HUES6 (cell line): ENCODE measurements around the gene SAC3D1.

Experiments used
- H3K27ac ChIP-seq: 2 replicates; pipeline ENCODE4 v1.7.0; 2013; ENCODE audit warnings: low read depth, mild to moderate bottlenecking, low read length, inconsistent platforms
- H3K27me3 ChIP-seq: 2 replicates; pipeline ENCODE4 v1.6.1; 2013; ENCODE audit warnings: low read length; ENCODE audit not compliant: control insufficient read depth, insufficient read depth
- H3K36me3 ChIP-seq: 2 replicates; pipeline ENCODE4 v1.6.1; 2013; ENCODE audit warnings: low read length; ENCODE audit not compliant: control insufficient read depth, insufficient read depth
- H3K4me1 ChIP-seq: 2 replicates; pipeline ENCODE4 v1.6.1; 2013; ENCODE audit warnings: low read length; ENCODE audit not compliant: control insufficient read depth, insufficient read depth
- H3K4me3 ChIP-seq: 2 replicates; pipeline ENCODE4 v1.5.1; 2013; ENCODE audit warnings: low read depth, low read length
- H3K9ac ChIP-seq: one replicate; pipeline ENCODE4 v1.6.1; 2013; ENCODE audit warnings: mild to moderate bottlenecking, low read length
- H3K9me3 ChIP-seq: 2 replicates; pipeline ENCODE4 v1.6.1; 2013; ENCODE audit warnings: low read depth, low read length; ENCODE audit not compliant: control insufficient read depth, insufficient read depth

The SAC3D1 gene

GRCh38 chr11:65078151-65078550, 37.1 kb downstream of the SAC3D1 start:
- H3K4me3 ChIP-seq: no peak overlapping the region
- H3K9ac ChIP-seq: no peak overlapping the region
- H3K9me3 ChIP-seq: no peaks in the 10 kb centered on the region
- peaks cover 62% of the 10 kb centered on the region for H3K36me3 ChIP-seq
- H3K27me3 ChIP-seq: no peaks in the 10 kb centered on the region
- H3K27ac ChIP-seq: no peak overlapping the region
- peaks cover 6% of the 10 kb centered on the region for H3K4me1 ChIP-seq

GRCh38 chr11:65078786-65079342, 37.9 kb downstream of the SAC3D1 start:
- Histone ChIP-seq H3K27me3 (no peaks in the 10 kb centered on the region), H3K36me3 (peaks cover 62% of the 10 kb centered on the region), H3K9ac (no peak overlapping the region), H3K4me1 (peaks cover 6% of the 10 kb centered on the region), H3K27ac (no peak overlapping the region), H3K9me3 (no peaks in the 10 kb centered on the region), H3K4me3 (no peak overlapping the region)

GRCh38 chr11:65083134-65083833, 42.3 kb downstream of the SAC3D1 start:
- Histone ChIP-seq H3K9ac (peak overlapping the region; percentile 99), H3K4me1 (peaks cover 6% of the 10 kb centered on the region), H3K27ac (peak overlapping the region; percentile 97), H3K27me3 (no peaks in the 10 kb centered on the region), H3K36me3 (peaks cover 70% of the 10 kb centered on the region), H3K9me3 (no peaks in the 10 kb centered on the region), H3K4me3 (peak overlapping the region; percentile 98)

GRCh38 chr11:65083834-65084597, 43.0 kb downstream of the SAC3D1 start, which contains the start of the genes CDCA5 and ZFPL1:
Gene CDCA5, minus strand, starts transcription at chr11:65084040. Its CDS starts 62 bp downstream, at chr11:65083978.
Gene ZFPL1, plus strand, starts transcription at chr11:65084222. Its CDS starts 477 bp downstream, at chr11:65084699.
- Histone ChIP-seq H3K9me3 (no peaks in the 10 kb centered on the region), H3K4me3 (peak within 1 kb of the TSS; percentile 98), H3K27me3 (no peaks in the 10 kb centered on the region), H3K9ac (peak within 1 kb of the TSS; percentile 99), H3K4me1 (peaks cover 6% of the 10 kb centered on the region), H3K27ac (peak within 1 kb of the TSS; percentile 97), H3K36me3 (peaks cover 70% of the 10 kb centered on the region)

- Histone ChIP-seq H3K9ac (peak overlapping the region; percentile 99), H3K4me1 (peaks cover 6% of the 10 kb centered on the region)
These were observed 43.8 kb downstream of the SAC3D1 start for GRCh38 chr11:65084598-65085375.

GRCh38 chr11:65085446-65085845, 44.4 kb downstream of the SAC3D1 start:
- Histone ChIP-seq H3K4me1 (peaks cover 6% of the 10 kb centered on the region), H3K27ac (no peak overlapping the region), H3K4me3 (no peak overlapping the region), H3K9me3 (no peaks in the 10 kb centered on the region), H3K27me3 (no peaks in the 10 kb centered on the region), H3K36me3 (peaks cover 66% of the 10 kb centered on the region), H3K9ac (no peak overlapping the region)

More at GRCh38 chr11:65084598-65085375, 43.8 kb downstream of the SAC3D1 start:
- Histone ChIP-seq H3K27me3 (no peaks in the 10 kb centered on the region), H3K9me3 (no peaks in the 10 kb centered on the region), H3K4me3 (peak overlapping the region; percentile 98), H3K27ac (no peak overlapping the region), H3K36me3 (peaks cover 70% of the 10 kb centered on the region)

GRCh38 chr11:65086809-65087208, 45.8 kb downstream of the SAC3D1 start:
- no peaks in the 10 kb centered on the region for H3K27me3 ChIP-seq
- H3K9me3 ChIP-seq: no peaks in the 10 kb centered on the region
- no peak overlapping the region for H3K27ac ChIP-seq
- H3K4me3 ChIP-seq: no peak overlapping the region
- H3K4me1 ChIP-seq: peaks cover 6% of the 10 kb centered on the region
- no peak overlapping the region for H3K9ac ChIP-seq
- H3K36me3 ChIP-seq: peaks cover 54% of the 10 kb centered on the region

GRCh38 chr11:65087216-65087615, 46.2 kb downstream of the SAC3D1 start:
- Histone ChIP-seq H3K9me3 (no peaks in the 10 kb centered on the region), H3K27me3 (no peaks in the 10 kb centered on the region), H3K4me1 (peaks cover 6% of the 10 kb centered on the region), H3K36me3 (peaks cover 50% of the 10 kb centered on the region), H3K4me3 (no peak overlapping the region), H3K9ac (no peak overlapping the region), H3K27ac (no peak overlapping the region)

GRCh38 chr11:65087827-65088226, 46.8 kb downstream of the SAC3D1 start:
- Histone ChIP-seq H3K27me3 (no peaks in the 10 kb centered on the region), H3K9ac (no peak overlapping the region), H3K4me1 (peaks cover 3% of the 10 kb centered on the region), H3K27ac (no peak overlapping the region), H3K36me3 (peaks cover 47% of the 10 kb centered on the region), H3K4me3 (no peak overlapping the region), H3K9me3 (no peaks in the 10 kb centered on the region)

- H3K27ac ChIP-seq: no peak overlapping the region
- no peak overlapping the region for H3K4me3 ChIP-seq
- no peaks in the 10 kb centered on the region for H3K9me3 ChIP-seq
- H3K36me3 ChIP-seq: peaks cover 43% of the 10 kb centered on the region
- H3K27me3 ChIP-seq: no peaks in the 10 kb centered on the region
- H3K9ac ChIP-seq: no peak overlapping the region
- H3K4me1 ChIP-seq: no peaks in the 10 kb centered on the region
These were observed 48.6 kb downstream of the SAC3D1 start for GRCh38 chr11:65089621-65090020.
